Panc1 (cell line): Measurements from ENCODE around the gene ASTN2.

Experiments
- CTCF ChIP-seq: fragments of 450-650 bp; IDR thresholded peaks from 2 replicates; pipeline ENCODE4 v1.5.1; 2017; ENCODE audit warnings: mild to moderate bottlenecking
- POLR2AphosphoS5 ChIP-seq: IDR thresholded peaks from 2 replicates; pipeline ENCODE4 v1.6.1; 2012; ENCODE audit warnings: mild to moderate bottlenecking, low read depth, low read length, moderate library complexity
- TCF7L2 ChIP-seq: IDR thresholded peaks from 2 replicates; pipeline ENCODE4 v1.6.1; 2011; ENCODE audit warnings: mild to moderate bottlenecking, low read depth, low read length, inconsistent platforms

GRCh38 chr9:116944714-116945534 lies 469.9 kb downstream of the ASTN2 start:
- no peak for TF ChIP-seq CTCF
- TF ChIP-seq TCF7L2, result no peak
- no peak for TF ChIP-seq POLR2AphosphoS5
